Right ventricle myocardium inferior (tissue), 1 donor: ENCODE results near the gene DDI2. TPM values are rescaled to one million over a fixed set of nuclear protein-coding genes. Genes with fewer than 3 reads are reported as not detected.

Experiments used
- ATAC-seq: fragments of 200-7000 bp; cut with Tn5 transposase; one replicate; pipeline ENCODE4 v1.9.1; 2020; ENCODE audit warnings: mild to moderate bottlenecking, moderate library complexity
- DNase-seq: peaks from one replicate; pipeline ENCODE4 v3.0.0; 2021; ENCODE audit errors: missing footprints
- intact Hi-C: fragments of 100-400 bp; cut with DNase I; formaldehyde crosslinking; loops from one replicate; pipeline ENCODE4 v1.11.0; 2022
- total RNA-seq: library from RNA; stranded (reverse); fragmentation: NEBNext Ultra II Directional; extraction: Animal tissue kit (Norgen Biotek cat#: 25700); gene quantifications from one replicate; pipeline ENCODE4 v1.2.1, GENCODE V29; 2021
- donor health status: DM: no; HTN: yes; CAD: no; lungs with severe emphysema.

Gene DDI2
- total RNA-seq, 1 donor from 2014 or later = 20.4 TPM

DNA sequence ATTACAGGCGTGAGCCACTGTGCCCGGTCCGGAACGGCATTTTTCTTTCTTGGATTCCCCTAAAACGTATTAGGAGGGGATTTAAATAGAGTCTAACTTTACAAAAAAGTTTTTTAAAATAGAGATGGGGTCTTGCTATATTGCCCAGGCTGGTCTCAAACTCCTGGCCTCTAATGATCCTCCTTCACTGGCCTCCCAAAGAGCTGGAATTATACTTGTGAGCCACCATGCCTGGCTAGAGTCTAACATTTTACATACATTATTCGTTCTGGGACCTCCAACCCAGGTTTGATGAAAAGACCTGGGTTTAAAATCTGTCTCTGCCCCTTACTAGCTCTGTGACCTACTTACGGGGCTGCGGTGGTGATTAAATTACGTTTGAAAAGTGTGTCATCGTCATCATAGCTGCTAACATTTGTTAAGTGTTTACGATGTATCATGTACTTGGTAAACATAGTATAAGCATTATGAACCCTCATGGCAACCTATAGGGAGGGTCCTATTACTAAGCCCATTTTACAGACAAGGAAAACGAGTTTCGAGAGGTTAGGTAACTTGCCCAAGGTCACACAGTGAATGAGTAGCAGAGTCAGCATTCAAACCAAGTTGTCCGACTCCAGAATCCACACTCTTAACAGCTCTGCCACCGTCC is 91.4 kb downstream of the DDI2 start:
- DNase-seq (no peak), ATAC-seq (no peak)
- intact Hi-C loops = no loop called here

DNA sequence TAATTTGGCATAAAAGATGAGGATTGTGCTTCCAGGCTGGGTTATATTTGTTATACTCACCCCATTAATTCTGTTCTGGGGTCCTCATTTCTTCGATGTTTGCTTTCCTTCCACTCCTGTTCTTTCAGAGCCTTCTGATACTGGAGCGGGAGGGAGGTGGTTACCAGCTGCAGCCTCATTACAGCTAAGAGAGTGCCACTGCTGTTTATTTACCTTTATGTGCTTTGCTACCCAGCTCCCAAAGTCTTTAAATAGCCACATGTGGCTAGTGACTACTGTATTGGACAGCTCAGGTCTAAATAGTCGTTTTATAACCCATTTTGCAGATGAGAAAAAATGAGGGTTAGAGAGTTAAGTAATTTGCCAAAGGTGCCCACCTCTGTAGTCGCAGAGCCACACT is 92.0 kb downstream of the DDI2 start:
- ATAC-seq (no peak), DNase-seq (no peak)
- intact Hi-C loops = no loop called here

DNA sequence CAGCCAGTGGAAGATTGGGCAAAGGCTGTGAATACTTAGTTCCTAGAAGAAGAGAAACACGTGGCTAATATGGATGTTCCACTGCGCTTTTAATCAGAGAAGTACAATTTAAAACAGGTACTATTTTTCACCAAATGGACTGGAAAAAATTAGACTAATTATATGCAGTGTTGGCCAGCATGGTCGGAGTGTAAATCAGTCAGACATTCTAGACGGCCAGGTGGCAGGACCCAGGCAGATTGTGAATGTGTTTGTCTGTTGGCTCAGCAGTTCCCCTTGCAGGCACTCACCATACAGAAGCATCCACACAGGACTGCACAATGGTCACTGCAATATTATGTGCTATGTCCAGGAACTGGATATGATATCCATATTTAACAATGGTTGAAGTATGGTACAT is 94.9 kb downstream of the DDI2 start:
- intact Hi-C loops = no loop called here
- ATAC-seq (no peak), DNase-seq (no peak)

DNA sequence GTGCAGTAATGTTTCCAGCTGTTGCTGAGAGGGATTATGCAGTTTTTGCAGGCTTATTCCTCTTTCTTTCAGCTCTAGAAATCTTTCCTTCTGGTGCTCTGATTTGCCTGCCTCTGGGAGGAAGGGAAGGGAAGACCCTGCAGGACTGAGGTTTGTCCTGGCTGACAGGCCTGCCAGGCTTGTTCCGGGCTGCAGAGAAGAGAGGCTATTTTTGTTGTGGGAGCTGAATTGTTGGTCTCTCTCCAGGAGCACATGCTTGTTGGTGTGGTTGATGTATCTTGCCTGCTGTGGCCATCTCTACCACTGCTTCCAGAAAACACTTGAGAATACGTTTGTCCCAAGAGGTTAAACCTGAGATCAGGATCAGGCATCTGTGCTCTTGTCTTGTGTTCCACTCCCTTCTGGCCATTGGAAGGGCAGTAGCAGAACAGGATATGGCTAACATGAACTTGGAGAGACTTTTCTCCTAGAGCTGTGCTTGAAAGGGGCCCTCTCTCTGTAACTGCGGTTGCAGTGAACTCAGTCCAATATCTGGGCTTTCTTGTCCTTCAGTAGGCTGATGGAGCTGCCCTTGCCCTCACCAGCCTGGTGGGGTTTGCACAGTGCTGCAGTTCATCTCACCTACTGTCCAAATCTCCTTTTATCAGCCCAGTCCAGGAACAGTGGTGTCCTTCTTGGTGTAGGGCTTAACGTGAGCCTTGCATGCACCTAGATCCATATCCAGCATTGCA is 97.3 kb downstream of the DDI2 start:
- no peak for DNase-seq
- peak; percentile 84 for ATAC-seq
- intact Hi-C loops = loop anchor here (5.0 kb wide), 1 partner anchor 32 kb away; the partner anchor contains the start of gene PLEKHM2

DNA sequence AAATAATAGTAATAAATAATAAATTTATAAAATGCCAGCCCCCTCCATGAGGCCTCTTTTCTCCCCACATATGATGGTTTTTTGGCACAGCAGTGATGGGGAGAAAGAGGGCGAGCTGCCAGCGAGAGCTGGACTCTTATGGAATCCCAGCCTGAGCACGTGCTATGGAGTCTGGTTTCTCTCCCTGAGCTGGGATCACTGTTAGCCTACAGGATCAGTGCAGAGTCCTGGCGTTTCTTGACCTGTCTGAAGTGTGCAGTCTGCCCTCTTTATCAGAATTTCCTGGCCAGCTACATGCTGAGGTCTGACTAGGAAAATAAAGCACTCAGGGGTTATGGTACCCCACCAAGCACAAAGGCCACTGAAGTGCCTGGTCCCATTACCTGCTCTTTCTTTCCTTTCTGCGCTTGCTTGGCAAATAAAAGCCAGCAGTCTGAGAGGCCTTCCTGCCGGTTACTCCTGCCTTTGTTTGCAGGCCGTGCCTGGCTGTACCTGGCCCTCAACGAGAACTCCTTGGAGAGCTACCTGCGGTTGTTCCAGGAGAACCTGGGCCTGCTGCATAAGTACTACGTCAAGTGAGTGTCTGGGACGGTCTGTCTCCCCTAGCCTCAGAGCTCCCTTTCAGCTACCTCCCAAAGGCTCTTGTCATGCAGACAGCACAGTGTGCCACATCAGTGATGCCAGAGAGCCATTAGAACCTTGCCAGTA is 100.3 kb downstream of the DDI2 start:
- intact Hi-C loops = loop anchor here (5.0 kb wide), 1 partner anchor 35 kb away; the partner anchor contains the start of gene PLEKHM2
- no peak for ATAC-seq
- no peak for DNase-seq

DNA sequence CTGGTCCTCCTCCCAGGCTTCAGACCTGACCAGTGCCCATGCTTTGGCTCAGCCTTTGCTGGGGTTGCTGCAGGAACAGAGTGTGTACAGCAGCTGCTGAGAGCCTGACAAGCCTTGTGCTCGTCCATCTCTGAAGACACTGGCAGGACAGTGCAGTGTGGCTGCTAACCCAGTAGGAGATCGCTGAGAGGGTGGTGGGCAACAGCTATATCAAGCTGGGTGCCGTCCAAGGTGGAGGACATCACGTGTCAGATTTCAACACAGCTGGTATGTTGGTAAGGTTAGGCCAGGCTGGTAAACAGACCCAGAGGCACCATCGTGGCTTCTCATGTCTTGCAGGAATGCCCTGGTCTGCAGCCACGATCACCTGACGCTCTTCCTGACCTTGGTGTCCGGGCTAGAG is 100.9 kb downstream of the DDI2 start:
- DNase-seq = no peak
- intact Hi-C loops = loop anchor here (5.0 kb wide), 1 partner anchor 36 kb away; the partner anchor contains the start of gene PLEKHM2
- ATAC-seq = peak; percentile 45

Other genes with a start within 250 kb of the DDI2 start
- gene EFHD2, start 207.6 kb upstream of the DDI2 start, total RNA-seq = 14.7 TPM
- gene CTRC, start 179.0 kb upstream of the DDI2 start, total RNA-seq = not detected
- not detected for gene CELA2A, start 160.7 kb upstream of the DDI2 start, total RNA-seq
- gene CELA2B, start 141.4 kb upstream of the DDI2 start, total RNA-seq = not detected
- gene CASP9, start 93.2 kb upstream of the DDI2 start, total RNA-seq = 11.2 TPM
- 14.6 TPM for gene DNAJC16, start 90.6 kb upstream of the DDI2 start, total RNA-seq
- gene AGMAT, start 32.4 kb upstream of the DDI2 start, total RNA-seq = 0.11 TPM
- 91.4 TPM for gene PLEKHM2, start 66.9 kb downstream of the DDI2 start, total RNA-seq
- gene SLC25A34, start 118.8 kb downstream of the DDI2 start, total RNA-seq = 57.2 TPM
- not detected for gene TMEM82, start 125.0 kb downstream of the DDI2 start, total RNA-seq
- gene FBLIM1, start 141.3 kb downstream of the DDI2 start, total RNA-seq = 97.6 TPM
- 6.2 TPM for gene UQCRHL, start 190.2 kb downstream of the DDI2 start, total RNA-seq
- 21.4 TPM for gene SPEN, start 230.2 kb downstream of the DDI2 start, total RNA-seq